A549 (cell line): Measurements from ENCODE around the gene SURF6. TPM values are rescaled to one million over a fixed set of nuclear protein-coding genes. Genes with fewer than 3 reads are reported as not detected.

Experiments
- ATAC-seq, 2 experiments: fragments of 200-7000 bp in 1 of 2; fragments of >200 bp in 1 of 2; cut with Nextera tagmentation in 1 of 2; cut with Tn5 transposase in 1 of 2; 3 replicates each; pipeline versions ENCODE4 v1.8.0 to v1.9.1; 2018 to 2020; ENCODE audit warnings: mild to moderate bottlenecking in 1 of 2, moderate library complexity in 1 of 2
- CTCF ChIA-PET: fragments of 300-600 bp; sonication (Branson Sonifier 250); formaldehyde crosslinking; extraction: SDS; loops from one replicate; lab custom pipeline; 2021; ENCODE audit warnings: antibody characterized with exemption, inconsistent platforms; lab: Yijun Ruan, JAX
- POLR2A ChIA-PET: fragments of 350-600 bp; formaldehyde crosslinking; extraction: SDS; loops from one replicate; lab custom pipeline; 2021; ENCODE audit warnings: antibody characterized with exemption, inconsistent platforms; lab: Yijun Ruan, JAX
- DNase-seq, 2 experiments: peaks; one replicate each; pipeline versions ENCODE4 v3.0.0 to v3.0.0-alpha.2; 2011 to 2016; ENCODE audit warnings: low read depth in 1 of 2, low spot score in 1 of 2
- FAIRE-seq: peaks from 2 replicates; lab custom pipeline; 2011; peaks lifted over from hg19 to GRCh38; lab: Jason Lieb, UNC
- H3K27ac ChIP-seq, 2 experiments: fragments of >200 bp; sonication (Bioruptor Twin); formaldehyde crosslinking; 3 replicates each; pipeline ENCODE4 v1.5.1; 2016 to 2017
- H3K4me1 ChIP-seq: fragments of >200 bp; sonication (Bioruptor Twin); formaldehyde crosslinking; 3 replicates; pipeline ENCODE4 v1.6.1; 2016
- H3K4me2 ChIP-seq: fragments of >200 bp; sonication (Bioruptor Twin); formaldehyde crosslinking; 3 replicates; pipeline ENCODE4 v1.6.1; 2016
- H3K4me3 ChIP-seq: fragments of >200 bp; sonication (Bioruptor Twin); formaldehyde crosslinking; 3 replicates; pipeline ENCODE4 v1.5.1; 2016
- H3K9me3 ChIP-seq: fragments of >200 bp; sonication (Bioruptor Twin); formaldehyde crosslinking; 3 replicates; pipeline ENCODE4 v1.6.1; 2016
- CEBPB ChIP-seq, 2 experiments: fragments of >200 bp in 1 of 2; sonication (Bioruptor Twin) in 1 of 2; formaldehyde crosslinking in 1 of 2; IDR thresholded peaks; 2 replicates each; pipeline ENCODE4 v1.6.1; 2012 to 2016
- CHD4 ChIP-seq: fragments of 200-600 bp; sonication (generic); IDR thresholded peaks from 2 replicates; pipeline ENCODE4 v1.6.1; 2016; ENCODE audit warnings: antibody characterized with exemption, mild to moderate bottlenecking, borderline replicate concordance
- ESRRA ChIP-seq: fragments of 150-350 bp; IDR thresholded peaks from 2 replicates; pipeline ENCODE4 v1.6.1; 2014; ENCODE audit warnings: mild to moderate bottlenecking, low read length, borderline replicate concordance
- FOSB ChIP-seq: fragments of 250-450 bp; sonication (Bioruptor Pico); IDR thresholded peaks from 2 replicates; pipeline ENCODE4 v1.5.0; 2020; ENCODE audit warnings: mild to moderate bottlenecking, moderate library complexity
- FOSL2 ChIP-seq, 2 experiments: fragments of 450-650 bp in 1 of 2; fragments of >200 bp in 1 of 2; sonication (Bioruptor Twin) in 1 of 2; formaldehyde crosslinking; IDR thresholded peaks; 2 replicates each; pipeline versions ENCODE4 v1.5.0 to v1.6.1; 2016 to 2020; ENCODE audit warnings: mild to moderate bottlenecking in 1 of 2, moderate library complexity in 1 of 2
- FOXS1 ChIP-seq: fragments of 250-450 bp; sonication (Bioruptor Pico); IDR thresholded peaks from 2 replicates; pipeline ENCODE4 v1.5.0; 2020; ENCODE audit warnings: mild to moderate bottlenecking, moderate library complexity
- GATA3 ChIP-seq: IDR thresholded peaks from 2 replicates; pipeline ENCODE4 v1.6.1; 2012; ENCODE audit warnings: borderline replicate concordance
- HEYL ChIP-seq: fragments of 250-450 bp; sonication (Bioruptor Pico); IDR thresholded peaks from 2 replicates; pipeline ENCODE4 v1.8.0; 2021; ENCODE audit warnings: mild to moderate bottlenecking, moderate library complexity
- HOXB5 ChIP-seq: fragments of 250-450 bp; sonication (Bioruptor Pico); IDR thresholded peaks from 2 replicates; pipeline ENCODE4 v1.5.0; 2020; ENCODE audit warnings: mild to moderate bottlenecking, moderate library complexity
- MYC ChIP-seq: IDR thresholded peaks from 2 replicates; pipeline ENCODE4 v1.6.1; 2012; ENCODE audit warnings: mild to moderate bottlenecking, inconsistent platforms, low read length, improper control_type of control experiment, borderline replicate concordance
- PHF8 ChIP-seq: fragments of 200-600 bp; sonication (generic); IDR thresholded peaks from 2 replicates; pipeline ENCODE4 v1.6.1; 2016; ENCODE audit warnings: low read depth, mild to moderate bottlenecking, antibody characterized with exemption, moderate library complexity, borderline replicate concordance
- POLR2A ChIP-seq: IDR thresholded peaks from 2 replicates; pipeline ENCODE4 v1.6.1; 2012; ENCODE audit warnings: mild to moderate bottlenecking, low read length
- POLR2AphosphoS2 ChIP-seq: conservative IDR thresholded peaks from 2 replicates; pipeline ENCODE4 v1.6.1; 2012; ENCODE audit warnings: low read length, improper control_type of control experiment, inconsistent platforms
- RAD21 ChIP-seq, 2 experiments: fragments of >200 bp in 1 of 2; sonication (Bioruptor Twin) in 1 of 2; formaldehyde crosslinking in 1 of 2; IDR thresholded peaks in 1 of 2; conservative IDR thresholded peaks in 1 of 2; 2 replicates in 1 of 2; 3 replicates in 1 of 2; pipeline ENCODE4 v1.6.1; 2012 to 2018; ENCODE audit warnings: inconsistent platforms in 1 of 2
- SREBF2 ChIP-seq: fragments of 450-650 bp; IDR thresholded peaks from 2 replicates; pipeline ENCODE4 v1.6.1; 2014; ENCODE audit warnings: mild to moderate bottlenecking, moderate library complexity
- TFCP2L1 ChIP-seq: fragments of 250-450 bp; sonication (Bioruptor Pico); IDR thresholded peaks from 2 replicates; pipeline ENCODE4 v1.5.0; 2021; ENCODE audit warnings: mild to moderate bottlenecking
- TP53 ChIP-seq: fragments of 250-450 bp; sonication (Bioruptor Pico); IDR thresholded peaks from 2 replicates; pipeline ENCODE4 v1.5.0; 2021; ENCODE audit warnings: mild to moderate bottlenecking, moderate library complexity
- ZC3H11A ChIP-seq: fragments of 450-650 bp; IDR thresholded peaks from 2 replicates; pipeline ENCODE4 v1.6.1; 2014; ENCODE audit warnings: antibody characterized with exemption, mild to moderate bottlenecking
- ZFP36 ChIP-seq: fragments of 450-650 bp; IDR thresholded peaks from 2 replicates; pipeline ENCODE4 v1.6.1; 2014; ENCODE audit warnings: borderline replicate concordance; ENCODE audit not compliant: partially characterized antibody
- WGBS: methylation state at CpG from one replicate; pipeline ENCODE4 v1.1.6; 2017; ENCODE audit errors: missing lambda C conversion rate; 5-methylcytosine and 5-hydroxymethylcytosine counted together
- polyA plus RNA-seq, 4 experiments: library from polyadenylated mRNA; depleted of rRNA in 3 of 4; stranded (reverse); fragments of >200 nt; fragmentation: RNase III in 1 of 4; extraction: RNeasy Plus Mini Kit Qiagen cat#74134 plus additional on column Dnase treatment in 1 of 4; gene quantifications; 2 replicates in 3 of 4; 3 replicates in 1 of 4; pipeline ENCODE4 v1.2.3, GENCODE V29; 2011 to 2017
- TF ChIP-seq, protein P1 (sequence below): fragments of 150-350 bp; IDR thresholded peaks from 2 replicates; pipeline ENCODE4 v1.6.1; 2014; ENCODE audit warnings: low read depth, mild to moderate bottlenecking, low read length
- TF ChIP-seq, protein P2 (sequence below): IDR thresholded peaks from 2 replicates; pipeline ENCODE4 v1.6.1; 2012; ENCODE audit warnings: low read depth, borderline replicate concordance

Gene SURF6
- polyA plus RNA-seq, 2 of the 4 experiments (the other 2 are of a cell fraction), result 10.5 to 25.1 TPM

DNA sequence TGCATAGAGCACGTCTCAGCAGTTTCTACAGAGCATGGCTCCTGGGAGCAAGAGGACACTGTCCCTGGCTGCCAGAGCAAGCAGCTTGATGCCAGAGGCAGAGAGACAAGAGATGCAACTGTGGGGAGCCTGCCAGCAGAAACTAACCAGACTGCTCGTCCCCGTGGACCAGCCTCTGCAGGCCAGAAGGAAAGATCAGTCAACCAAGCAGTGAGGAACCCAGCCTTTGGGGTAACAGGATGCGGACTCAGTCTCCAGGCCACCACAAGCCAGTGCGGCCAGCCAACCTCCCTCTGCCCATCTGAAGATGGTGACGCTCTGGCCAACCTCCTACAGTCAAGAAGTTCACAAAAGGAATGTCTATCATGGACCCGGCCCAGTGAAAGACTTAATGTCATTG is 36.2 kb upstream of the SURF6 start:
- ChIA-PET POLR2A (interaction anchor here (0.6 kb wide), 1 partner anchor 13 kb away, joined by 3 read pairs; no protein-coding TSS in a partner anchor), CTCF (interaction anchor here (0.8 to 5.6 kb wide), 5 partner anchors 8 to 115 kb away, joined by 3 to 27 read pairs (median 3); no protein-coding TSS in a partner anchor)
- TF ChIP-seq RAD21 (conservative IDR thresholded peaks at IDR 0.05 in 1 of 2, IDR thresholded peaks at IDR 0.05 in 1 of 2), result no peak
- no peak for TF ChIP-seq GATA3
- Histone ChIP-seq H3K9me3 (no peaks in the 10 kb centered on the region), H3K4me3 (no peak overlapping the region), H3K27ac (no peak overlapping the region), H3K4me1 (peaks cover 21% of the 10 kb centered on the region; the same call in 2 of the 3 replicates), H3K4me2 (no peak overlapping the region)
- DNase-seq (no peak), ATAC-seq (no peak), FAIRE-seq (no peak)
- 94% methylated on average over 7 of the region's 7 CpGs for whole genome bisulfite sequencing

DNA sequence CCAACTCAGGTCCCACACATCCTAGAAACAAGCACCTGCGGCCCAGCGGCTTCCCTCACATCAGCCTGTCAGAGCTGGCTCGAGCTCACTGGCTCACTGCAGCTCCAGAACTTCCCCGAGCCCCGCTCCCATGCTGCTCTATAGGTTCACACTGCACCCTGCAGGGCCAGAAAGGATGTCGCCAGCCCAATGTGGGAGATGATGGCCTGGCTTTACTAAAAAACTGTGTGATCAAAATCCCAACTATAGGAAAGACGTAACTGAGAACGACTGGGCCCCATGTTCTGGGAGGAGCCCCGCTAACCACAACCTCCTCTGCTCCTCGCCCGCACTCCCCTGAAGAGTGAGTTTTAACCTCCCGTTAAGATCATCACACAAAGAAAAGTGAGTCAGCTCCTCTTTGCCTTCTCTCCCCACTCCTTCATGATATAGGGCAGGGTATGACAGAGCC is 35.3 kb upstream of the SURF6 start:
- Histone ChIP-seq H3K9me3 (no peaks in the 10 kb centered on the region), H3K27ac (no peak overlapping the region), H3K4me1 (peaks cover 17% of the 10 kb centered on the region; the same call in 1 of the 3 replicates), H3K4me2 (no peak overlapping the region), H3K4me3 (no peak overlapping the region)
- FAIRE-seq (no peak), ATAC-seq (no peak), DNase-seq (no peak)
- TF ChIP-seq TFCP2L1 (CRISPR knock-in tag) (no peak), ESRRA (no peak), ZFP36 (no peak), ZC3H11A (no peak)
- 91% methylated on average over 11 of the region's 12 CpGs for WGBS
- CTCF ChIA-PET, result interaction anchor here (0.9 to 5.6 kb wide), 6 partner anchors 9 to 116 kb away, joined by 3 to 27 read pairs (median 3); no protein-coding TSS in a partner anchor
- POLR2A ChIA-PET, result no interaction called here

DNA sequence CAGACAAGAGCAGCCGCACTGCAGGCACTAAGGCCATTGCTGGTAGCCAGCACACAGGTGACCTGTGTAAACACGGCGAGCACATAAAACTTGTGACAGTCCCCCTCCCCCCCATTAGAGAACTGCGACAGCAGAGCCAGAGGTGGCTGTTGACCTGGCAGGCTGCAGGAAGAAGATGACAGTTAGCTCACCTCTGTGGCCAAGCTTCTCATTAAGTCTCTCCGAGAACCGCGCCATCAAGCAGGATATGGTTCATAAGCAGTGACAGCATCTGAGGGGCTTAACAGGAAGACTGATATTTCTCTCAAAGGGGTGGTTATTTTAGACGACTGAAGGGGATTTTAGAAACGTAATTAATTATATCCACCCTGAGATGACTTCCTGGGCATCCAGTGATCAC is 34.7 kb upstream of the SURF6 start:
- no peaks in the 10 kb centered on the region for H3K9me3 ChIP-seq
- peaks cover 17% of the 10 kb centered on the region; the same call in 1 of the 3 replicates for H3K4me1 ChIP-seq
- CTCF ChIA-PET, result interaction anchor here (0.9 to 5.6 kb wide), 5 partner anchors 8 to 67 kb away, joined by 3 to 27 read pairs (median 3); no protein-coding TSS in a partner anchor
- POLR2A ChIA-PET, result no interaction called here
- ATAC-seq (no peak), FAIRE-seq (no peak), DNase-seq (no peak)
- TF ChIP-seq PHF8, result no peak
- TF ChIP-seq POLR2A, result no peak
- no peak for TF ChIP-seq TP53
- TF ChIP-seq, protein P1, sequence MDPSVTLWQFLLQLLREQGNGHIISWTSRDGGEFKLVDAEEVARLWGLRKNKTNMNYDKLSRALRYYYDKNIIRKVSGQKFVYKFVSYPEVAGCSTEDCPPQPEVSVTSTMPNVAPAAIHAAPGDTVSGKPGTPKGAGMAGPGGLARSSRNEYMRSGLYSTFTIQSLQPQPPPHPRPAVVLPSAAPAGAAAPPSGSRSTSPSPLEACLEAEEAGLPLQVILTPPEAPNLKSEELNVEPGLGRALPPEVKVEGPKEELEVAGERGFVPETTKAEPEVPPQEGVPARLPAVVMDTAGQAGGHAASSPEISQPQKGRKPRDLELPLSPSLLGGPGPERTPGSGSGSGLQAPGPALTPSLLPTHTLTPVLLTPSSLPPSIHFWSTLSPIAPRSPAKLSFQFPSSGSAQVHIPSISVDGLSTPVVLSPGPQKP, result no peak
- TF ChIP-seq HEYL, result no peak
- TF ChIP-seq SREBF2, result no peak
- TF ChIP-seq, protein P2, sequence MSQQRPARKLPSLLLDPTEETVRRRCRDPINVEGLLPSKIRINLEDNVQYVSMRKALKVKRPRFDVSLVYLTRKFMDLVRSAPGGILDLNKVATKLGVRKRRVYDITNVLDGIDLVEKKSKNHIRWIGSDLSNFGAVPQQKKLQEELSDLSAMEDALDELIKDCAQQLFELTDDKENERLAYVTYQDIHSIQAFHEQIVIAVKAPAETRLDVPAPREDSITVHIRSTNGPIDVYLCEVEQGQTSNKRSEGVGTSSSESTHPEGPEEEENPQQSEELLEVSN, result no peak
- TF ChIP-seq FOSL2 (IDR thresholded peaks at IDR 0.05), result no peak
- no peak for TF ChIP-seq FOSL2 (CRISPR knock-in tag; IDR thresholded peaks at IDR 0.05)
- TF ChIP-seq FOSB (CRISPR knock-in tag), result no peak
- TF ChIP-seq CEBPB (IDR thresholded peaks at IDR 0.05), result no peak
- TF ChIP-seq POLR2AphosphoS2, result no peak
- TF ChIP-seq HOXB5 (CRISPR knock-in tag), result no peak
- TF ChIP-seq MYC, result no peak
- no peak for TF ChIP-seq FOXS1 (CRISPR knock-in tag)
- TF ChIP-seq CHD4, result no peak
- H3K4me2 ChIP-seq, result no peak overlapping the region
- H3K4me3 ChIP-seq, result no peak overlapping the region
- WGBS, result 92% methylated on average over 6 of the region's 9 CpGs
- H3K27ac ChIP-seq, result no peak overlapping the region
